DND-41 (cell line): ENCODE data around the gene DIP2B.

Source experiments
- CTCF ChIP-seq: IDR thresholded peaks from 2 replicates; pipeline ENCODE4 v1.5.1; 2012; ENCODE audit warnings: borderline replicate concordance, low read length, moderate library complexity, mild to moderate bottlenecking; ENCODE audit not compliant: poor library complexity, severe bottlenecking; ENCODE audit errors: extremely low read depth
- EZH2 ChIP-seq: IDR thresholded peaks from 3 replicates; pipeline ENCODE4 v1.6.1; 2012; ENCODE audit warnings: borderline replicate concordance, low read depth, mild to moderate bottlenecking, moderate library complexity, low read length, inconsistent platforms; ENCODE audit not compliant: severe bottlenecking

GRCh38 chr12:50520416-50521207 lies 15.8 kb downstream of the DIP2B start:
- TF ChIP-seq CTCF = no peak
- no peak for TF ChIP-seq EZH2
